GM21423 (cell line): ENCODE measurements around the gene MISP3.
A peak's percentile ranks its signal among the peaks of the same experiment; 100 is the strongest.

Experiments
- ATAC-seq: cut with Tn5 transposase; IDR thresholded peaks from one replicate; pipeline ENCODE4 v1.9.1; 2021; ENCODE audit warnings: mild to moderate bottlenecking, moderate library complexity; ENCODE audit not compliant: unreplicated experiment

MISP3 gene

GRCh38 chr19:14053032-14053431, 19.6 kb upstream of the MISP3 start:
- ATAC-seq, result no peak

DNA sequence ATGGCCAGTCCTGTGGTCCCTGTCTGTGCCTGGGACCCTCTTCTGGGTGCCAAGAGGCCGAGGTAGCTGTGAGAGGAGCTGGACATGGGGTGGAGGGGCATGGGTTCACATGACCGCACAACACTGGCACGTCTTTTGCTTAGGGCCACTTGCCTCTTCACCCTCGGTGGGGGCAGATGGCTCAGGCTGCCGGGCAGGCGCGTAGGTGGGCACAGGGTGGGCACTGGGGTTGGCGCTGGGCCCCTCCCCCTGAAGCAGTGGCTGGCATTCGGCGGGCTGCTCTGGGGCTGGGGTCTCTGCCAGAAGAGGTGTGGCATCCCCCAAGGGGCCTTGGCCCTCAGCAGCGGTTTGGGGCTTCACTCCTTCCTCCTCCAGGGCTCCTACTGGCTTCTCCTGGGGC, 19.1 kb upstream of the MISP3 start:
- no peak for ATAC-seq

DNA sequence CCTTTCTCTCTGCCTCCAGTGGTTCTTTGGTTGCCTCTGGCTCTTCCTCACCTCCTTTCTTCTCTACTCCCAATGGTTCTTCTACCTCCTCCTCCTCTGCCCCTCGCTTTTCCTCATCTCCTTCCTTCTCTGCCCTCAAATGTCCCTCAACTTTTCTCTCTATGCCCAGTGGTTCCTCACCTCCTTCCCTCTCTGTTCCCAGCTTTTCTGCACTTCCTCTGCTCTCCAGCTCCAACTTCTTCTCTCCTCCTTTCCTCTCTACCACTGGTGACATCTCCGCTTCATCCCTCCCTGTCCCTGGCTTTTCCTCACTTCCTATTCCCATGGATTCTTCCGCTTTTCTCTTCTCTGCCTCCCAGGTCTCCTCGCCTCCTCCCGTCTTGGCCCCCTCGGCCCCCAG, 18.5 kb upstream of the MISP3 start:
- no peak for ATAC-seq

- ATAC-seq, result no peak
Measured at GRCh38 chr19:14054721-14055120, 17.9 kb upstream of the MISP3 start.

DNA sequence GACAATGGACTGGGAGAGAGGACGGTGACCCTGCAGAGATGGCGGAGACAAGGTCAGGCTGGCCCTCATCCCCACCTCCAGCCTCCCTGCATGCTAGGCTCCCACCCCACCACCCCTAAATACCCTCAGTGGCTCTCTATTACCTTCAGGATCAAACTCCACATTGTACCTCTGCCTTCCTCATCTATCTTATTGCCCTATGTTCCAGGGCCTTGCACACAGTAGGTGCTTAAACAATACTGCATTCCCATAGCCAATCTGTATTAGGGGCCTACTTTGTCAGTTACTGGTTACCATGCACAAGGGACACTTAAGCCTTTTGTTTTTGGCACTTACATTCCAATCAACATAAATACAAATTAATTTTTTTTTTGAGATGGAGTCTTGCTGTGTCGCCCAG, 17.2 kb upstream of the MISP3 start:
- no peak for ATAC-seq

DNA sequence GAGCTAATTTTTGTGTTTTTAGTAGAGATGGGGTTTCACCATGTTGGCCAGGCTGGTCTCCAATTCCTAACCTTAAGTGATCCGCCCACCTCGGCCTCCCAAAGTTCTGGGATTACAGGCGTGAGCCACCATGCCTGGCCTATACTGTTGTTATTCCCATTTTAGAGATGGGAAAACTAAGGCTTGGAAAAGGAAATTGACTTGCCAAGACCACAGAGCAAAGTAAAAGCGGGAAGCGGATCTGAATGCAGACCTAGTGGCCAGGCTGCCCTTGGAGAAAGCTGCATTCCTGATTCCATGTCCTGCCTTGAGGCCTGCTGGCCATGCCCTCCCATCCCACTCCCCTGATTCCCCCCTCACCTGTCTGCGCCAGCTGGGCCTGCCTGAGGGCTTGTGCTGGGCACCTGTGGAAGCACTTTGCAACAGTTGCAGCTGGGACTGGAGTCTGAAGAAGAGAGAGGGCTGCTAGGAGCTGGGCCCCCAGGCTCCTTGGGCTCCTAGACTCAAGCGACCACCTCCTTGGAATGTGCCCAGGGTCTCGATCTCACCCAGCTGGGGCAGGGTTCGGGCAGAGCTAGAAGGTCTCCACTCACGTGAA, 16.4 kb upstream of the MISP3 start:
- ATAC-seq, result no peak

DNA sequence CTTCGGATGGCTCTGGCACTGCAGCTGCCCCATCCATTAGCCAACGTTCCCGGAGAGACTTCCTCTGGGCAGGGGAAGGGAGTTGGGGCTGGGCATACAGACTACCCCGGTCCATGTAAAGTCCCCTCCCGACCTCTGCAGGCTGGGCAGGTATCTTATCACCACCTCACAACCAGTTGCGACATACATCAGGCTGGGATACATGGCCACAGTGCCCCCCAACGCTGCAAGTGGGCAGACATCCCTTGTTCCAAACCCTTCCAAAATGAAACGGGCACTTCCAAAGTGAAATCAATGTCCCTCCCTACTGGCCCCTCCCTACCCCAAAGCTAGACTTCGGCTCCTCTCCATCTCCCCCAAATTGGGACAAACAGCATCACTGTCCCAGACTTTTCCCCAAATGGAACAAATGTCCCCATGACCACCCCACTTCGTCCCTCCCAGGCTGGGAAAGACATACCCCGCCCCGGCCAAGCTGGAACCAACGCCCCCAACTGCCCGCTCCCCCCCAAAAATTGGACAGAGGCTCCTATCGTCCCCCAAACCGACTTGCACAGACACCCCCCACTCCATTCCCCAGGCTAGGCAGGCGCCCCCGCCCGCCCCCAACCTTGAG, 15.7 kb upstream of the MISP3 start:
- ATAC-seq, result no peak

DNA sequence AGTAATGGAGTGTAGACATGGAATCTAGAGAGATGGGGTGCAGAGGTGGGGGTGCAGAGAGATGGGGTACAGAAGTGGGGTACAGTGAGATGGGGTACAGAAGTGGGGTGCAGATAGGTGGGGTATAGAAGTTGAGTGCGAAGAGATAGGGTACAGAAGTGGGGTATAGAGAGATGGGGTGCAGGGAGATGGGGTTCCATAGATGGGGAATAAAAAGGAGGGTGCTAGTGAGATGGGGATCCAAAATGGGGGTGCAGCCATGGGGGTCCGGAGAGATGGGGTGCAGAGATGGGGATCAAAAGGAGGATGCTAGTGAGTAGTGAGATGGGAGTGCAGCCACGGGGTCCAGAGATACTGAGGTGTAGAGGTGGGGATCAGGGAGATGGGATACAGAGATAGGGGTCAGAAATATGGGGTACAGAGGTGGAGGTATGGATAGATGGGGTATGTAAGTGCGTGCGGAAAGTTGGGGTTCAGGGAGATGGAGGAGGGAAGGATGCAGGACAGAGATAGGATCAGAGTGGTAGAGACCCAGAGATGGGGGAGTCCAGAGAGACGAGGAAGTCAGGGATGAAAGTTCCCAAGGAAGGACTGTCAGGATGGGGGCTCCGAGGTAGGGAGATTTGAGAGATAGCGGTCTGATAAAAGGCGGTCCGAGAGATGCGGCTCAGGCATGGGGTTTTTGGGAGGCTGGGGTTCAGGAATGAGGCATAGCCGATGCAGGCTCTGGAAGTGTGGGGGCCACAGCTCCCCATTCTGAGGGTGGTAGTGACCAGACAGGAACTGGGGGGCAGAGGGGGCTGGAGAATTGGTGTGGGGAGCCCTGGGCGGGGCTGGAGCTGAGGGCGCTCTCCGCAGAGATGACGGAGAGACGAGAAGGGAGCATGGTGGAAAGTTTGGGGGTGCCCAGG, 14.1 kb upstream of the MISP3 start:
- ATAC-seq, result no peak

GRCh38 chr19:14059093-14059480, 13.5 kb upstream of the MISP3 start:
- ATAC-seq, result no peak

DNA sequence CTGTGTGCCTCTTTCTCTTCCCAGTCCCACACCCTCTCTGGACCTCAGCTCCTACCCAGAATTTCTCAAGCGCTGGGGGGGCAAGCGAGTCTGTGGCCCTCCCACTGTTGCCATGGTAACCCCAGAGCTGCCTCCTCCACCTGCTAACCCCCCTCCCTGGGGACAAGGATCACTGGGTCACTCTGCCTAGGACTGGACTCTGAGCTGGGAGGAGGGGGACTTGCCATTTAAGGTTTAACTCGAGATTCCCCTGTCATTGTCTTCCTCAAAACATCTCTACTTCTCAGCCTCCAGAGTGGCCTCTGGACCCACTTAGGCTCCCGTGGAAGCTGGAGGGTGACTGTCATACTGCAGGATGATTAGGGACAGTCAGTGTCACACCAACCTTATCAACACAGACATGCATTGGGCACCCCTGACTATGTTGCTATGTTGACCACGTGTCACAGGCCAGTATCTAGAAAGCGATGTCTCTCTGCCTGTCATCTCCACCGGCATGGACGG, 12.9 kb upstream of the MISP3 start:
- ATAC-seq, result no peak

DNA sequence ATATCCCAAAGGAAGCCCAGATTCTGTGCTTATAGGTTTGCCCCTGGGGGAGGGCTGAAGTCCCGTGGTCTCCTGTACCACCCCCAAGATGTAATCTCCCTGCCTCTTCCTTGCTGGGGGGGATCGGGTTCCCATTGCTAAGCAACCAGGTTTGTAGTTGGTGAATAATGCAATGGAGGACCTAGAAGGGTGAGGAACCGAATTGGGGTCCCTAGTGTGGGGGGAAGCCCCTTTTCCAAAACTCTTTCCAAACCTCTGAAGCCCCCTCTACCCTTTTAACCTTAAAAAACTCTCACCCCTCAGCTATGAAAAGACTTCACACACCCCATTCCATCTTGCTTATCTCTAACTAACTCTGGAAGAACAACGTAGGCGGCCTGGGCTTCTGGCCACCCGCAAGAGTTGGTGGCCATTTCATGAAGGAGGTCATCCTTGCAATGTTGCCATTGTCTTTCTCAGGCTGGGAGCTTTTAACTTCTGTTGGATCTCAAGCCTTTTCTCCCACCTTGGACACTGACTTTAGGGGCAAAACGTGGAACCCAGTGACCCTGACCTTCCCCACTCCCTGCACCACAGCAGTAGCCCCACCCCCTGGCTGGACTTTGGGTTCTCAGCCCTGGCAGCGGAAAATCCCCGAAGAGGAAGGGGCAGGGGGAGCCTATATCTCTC, 11.4 kb upstream of the MISP3 start:
- ATAC-seq, result no peak

DNA sequence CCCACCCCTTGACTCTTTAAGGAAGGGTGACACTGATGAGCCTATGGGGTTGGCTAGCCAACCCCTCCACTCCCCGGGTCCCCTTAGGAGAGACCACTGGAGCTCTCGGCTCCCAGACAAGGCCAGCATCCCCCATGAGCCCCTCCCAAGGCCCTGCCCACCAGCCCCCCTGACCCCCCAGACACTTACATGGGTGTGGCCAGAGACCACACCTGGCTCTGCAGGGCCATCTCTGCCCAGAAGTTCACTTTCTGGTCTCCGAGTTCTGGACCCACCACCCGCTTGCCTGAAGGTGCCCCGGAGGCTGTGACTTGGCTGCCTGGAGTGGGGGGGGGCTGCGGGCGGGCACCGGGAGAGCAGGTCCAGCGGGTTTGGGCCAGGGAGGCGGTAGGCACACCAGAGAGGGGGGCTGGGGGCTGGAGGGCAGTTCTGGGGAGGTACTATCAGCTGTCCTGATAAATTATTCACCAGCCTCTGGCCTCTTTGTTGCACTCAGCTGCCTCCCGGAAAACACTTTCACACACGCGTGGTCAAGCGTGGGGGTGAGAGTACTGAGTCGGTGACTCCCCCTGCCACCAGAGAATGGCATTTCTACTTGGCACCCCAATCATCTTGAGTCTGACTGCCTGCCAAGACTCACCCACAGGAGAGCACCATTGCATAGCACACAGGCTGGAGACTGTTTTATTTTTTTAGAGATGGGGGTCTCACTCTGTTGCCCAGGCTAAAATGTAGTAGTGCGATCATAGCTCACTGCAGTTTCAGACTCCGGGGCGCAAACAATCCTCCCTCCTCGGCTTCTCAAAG, 10.6 kb upstream of the MISP3 start, which contains the start of gene PALM3:
Gene PALM3, minus strand, starts transcription at position 326 of the 807 bp plus-strand sequence. Its CDS starts 96 bp downstream, at position 230.
- no peak for ATAC-seq

GRCh38 chr19:14062558-14062855, 10.1 kb upstream of the MISP3 start:
- no peak for ATAC-seq

GRCh38 chr19:14063105-14063504, 9.5 kb upstream of the MISP3 start:
- no peak for ATAC-seq

GRCh38 chr19:14066134-14066533, 6.5 kb upstream of the MISP3 start:
- ATAC-seq, result no peak

DNA sequence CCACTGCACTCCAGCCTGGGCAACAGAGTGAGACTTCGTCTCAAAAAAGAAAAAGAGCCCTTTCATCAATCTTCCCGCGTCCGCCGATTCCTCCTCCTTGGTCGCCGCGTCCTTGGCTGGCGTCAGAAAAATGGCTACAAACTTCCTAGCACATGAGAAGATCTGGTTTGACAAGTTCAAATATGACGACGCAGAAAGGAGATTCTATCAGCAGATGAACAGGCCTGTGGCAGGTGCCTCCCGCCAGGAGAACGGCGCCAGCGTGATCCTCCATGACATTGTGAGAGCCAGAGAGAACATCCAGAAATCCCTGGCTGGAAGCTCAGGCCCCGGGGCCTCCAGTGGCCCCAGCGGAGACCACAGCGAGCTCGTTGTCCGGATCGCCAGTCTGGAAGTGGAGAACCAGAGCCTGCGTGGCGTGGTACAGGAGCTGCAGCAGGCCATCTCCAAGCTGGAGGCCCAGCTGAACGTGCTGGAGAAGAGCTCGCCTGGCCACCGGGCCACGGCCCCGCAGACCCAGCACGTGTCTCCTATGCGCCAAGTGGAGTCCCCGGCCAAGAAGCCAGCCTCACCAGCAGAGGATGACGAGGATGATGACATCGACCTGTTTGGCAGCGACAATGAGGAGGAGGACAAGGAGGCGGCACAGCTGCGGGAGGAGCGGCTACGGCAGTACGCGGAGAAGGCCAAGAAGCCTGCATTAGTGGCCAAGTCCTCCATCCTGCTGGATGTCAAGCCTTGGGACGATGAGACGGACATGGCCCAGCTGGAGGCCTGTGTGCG, 2.1 kb upstream of the MISP3 start:
- no peak for ATAC-seq

GRCh38 chr19:14073261-14073924, 807 bp downstream of the MISP3 start:
- ATAC-seq, result peak; percentile 44

DNA sequence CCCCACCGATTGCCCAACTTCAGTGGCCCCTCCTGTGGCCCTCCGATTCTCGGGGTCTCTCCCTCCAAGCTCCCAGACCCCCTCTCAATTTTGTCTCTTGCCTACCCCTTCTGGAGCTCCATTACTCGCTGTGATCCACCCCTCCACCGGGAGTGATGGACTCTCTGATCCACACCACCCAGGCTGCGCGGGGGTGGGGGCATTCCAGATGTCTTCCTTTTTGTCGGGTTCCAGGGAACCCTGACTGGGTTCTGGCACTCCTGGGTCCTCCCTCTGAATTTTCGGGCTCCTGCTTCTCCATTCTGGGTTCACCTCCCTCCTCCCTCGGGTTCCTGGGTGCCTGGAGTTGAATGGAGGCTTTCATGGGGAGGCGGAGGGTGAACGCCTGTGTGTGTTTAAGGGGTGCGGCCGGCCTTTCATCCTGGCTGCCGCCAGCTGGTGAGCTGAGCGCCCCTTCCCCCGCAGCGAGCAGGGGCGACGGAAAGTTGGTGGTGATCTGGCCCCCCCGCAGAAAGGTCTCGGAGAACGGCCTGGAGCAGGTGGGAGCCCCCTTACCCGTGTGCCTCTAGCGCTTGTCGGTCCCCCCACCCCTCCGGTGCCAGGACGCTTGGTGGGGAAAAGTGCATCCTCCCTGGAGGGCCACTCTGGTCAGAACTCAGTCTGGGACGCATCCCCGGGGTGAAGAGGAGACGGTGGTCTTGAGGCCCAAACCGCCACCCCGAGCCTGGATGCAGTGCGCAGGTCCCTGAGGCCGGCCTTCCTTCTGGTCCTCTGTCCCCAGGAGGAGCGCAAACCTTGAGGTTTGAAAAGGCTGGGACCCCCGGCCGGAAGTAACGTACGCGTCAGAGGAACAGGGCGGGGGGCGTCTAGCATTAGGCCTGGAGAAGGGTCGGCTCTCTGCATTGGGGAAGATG, 1.6 kb downstream of the MISP3 start:
- no peak for ATAC-seq
